MM.1S (cell line): ENCODE results near the gene GLYATL3.

ENCODE experiments used
- EZH2 ChIP-seq: fragments of 300-600 bp; sonication (generic); optimal IDR thresholded peaks from 2 replicates; pipeline ENCODE3; 2017; ENCODE audit warnings: low read depth, mild to moderate bottlenecking, antibody characterized with exemption, low read length, mixed read lengths
- TF ChIP-seq, protein P1 (sequence below): fragments of 300-600 bp; sonication (generic); IDR thresholded peaks from 2 replicates; pipeline ENCODE4 v1.5.1; 2016; ENCODE audit warnings: antibody characterized with exemption, low read length, mixed read lengths

DNA sequence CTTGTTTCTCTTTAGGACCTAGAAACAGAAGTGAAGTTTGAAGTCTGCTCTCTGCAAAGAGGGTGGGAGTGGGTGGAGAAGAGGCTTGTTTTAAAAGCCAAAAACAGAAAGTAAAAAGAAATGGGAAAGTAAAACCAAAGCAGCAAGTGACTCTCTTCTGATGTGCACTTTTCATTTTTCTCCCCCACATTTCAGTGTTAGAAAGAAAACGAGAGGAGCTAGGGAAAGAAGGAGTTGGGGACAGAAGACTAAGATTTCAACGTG lies 52.1 kb downstream of the GLYATL3 start:
- TF ChIP-seq, protein P1, sequence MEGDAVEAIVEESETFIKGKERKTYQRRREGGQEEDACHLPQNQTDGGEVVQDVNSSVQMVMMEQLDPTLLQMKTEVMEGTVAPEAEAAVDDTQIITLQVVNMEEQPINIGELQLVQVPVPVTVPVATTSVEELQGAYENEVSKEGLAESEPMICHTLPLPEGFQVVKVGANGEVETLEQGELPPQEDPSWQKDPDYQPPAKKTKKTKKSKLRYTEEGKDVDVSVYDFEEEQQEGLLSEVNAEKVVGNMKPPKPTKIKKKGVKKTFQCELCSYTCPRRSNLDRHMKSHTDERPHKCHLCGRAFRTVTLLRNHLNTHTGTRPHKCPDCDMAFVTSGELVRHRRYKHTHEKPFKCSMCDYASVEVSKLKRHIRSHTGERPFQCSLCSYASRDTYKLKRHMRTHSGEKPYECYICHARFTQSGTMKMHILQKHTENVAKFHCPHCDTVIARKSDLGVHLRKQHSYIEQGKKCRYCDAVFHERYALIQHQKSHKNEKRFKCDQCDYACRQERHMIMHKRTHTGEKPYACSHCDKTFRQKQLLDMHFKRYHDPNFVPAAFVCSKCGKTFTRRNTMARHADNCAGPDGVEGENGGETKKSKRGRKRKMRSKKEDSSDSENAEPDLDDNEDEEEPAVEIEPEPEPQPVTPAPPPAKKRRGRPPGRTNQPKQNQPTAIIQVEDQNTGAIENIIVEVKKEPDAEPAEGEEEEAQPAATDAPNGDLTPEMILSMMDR, result no peak
- no peak for TF ChIP-seq EZH2
